PC-9 (cell line): ENCODE data around the gene PCED1B. TPM values are rescaled to one million over a fixed set of nuclear protein-coding genes. Genes with fewer than 3 reads are reported as not detected.

Source experiments
- BruUV-seq: library from RNA; stranded (reverse); fragments of 400-500 nt; replicated peaks from 2 replicates; lab custom pipeline; 2021; lab: Mats Ljungman, UMichigan
- CTCF ChIA-PET: fragments of 300-600 bp; sonication (Branson Sonifier 250); formaldehyde crosslinking; loops from one replicate; lab custom pipeline; 2022; ENCODE audit warnings: antibody characterized with exemption; lab: Charles Lee
- POLR2A ChIA-PET: fragments of 300-600 bp; sonication (Branson Sonifier 250); formaldehyde crosslinking; loops from one replicate; lab custom pipeline; 2022; ENCODE audit warnings: antibody characterized with exemption; ENCODE audit not compliant: unreplicated experiment; lab: Charles Lee
- DNase-seq, 2 experiments: peaks; one replicate each; pipeline versions ENCODE4 v3.0.0 to v3.0.0-alpha.2; 2015 to 2022; ENCODE audit warnings: mixed read lengths in 1 of 2
- H2AFZ ChIP-seq: fragments of 200-600 bp; sonication (generic); 2 replicates; pipeline ENCODE4 v1.8.1; 2017; ENCODE audit warnings: antibody characterized with exemption
- H3F3A ChIP-seq: fragments of 200-600 bp; sonication (generic); 2 replicates; pipeline ENCODE4 v1.8.1; 2017; ENCODE audit warnings: antibody characterized with exemption, mild to moderate bottlenecking, low read depth; ENCODE audit not compliant: insufficient read depth
- H3K27ac ChIP-seq: fragments of 200-600 bp; sonication (generic); 2 replicates; pipeline ENCODE4 v1.6.1; 2016; ENCODE audit warnings: mixed run types
- H3K27me3 ChIP-seq: fragments of 200-600 bp; sonication (generic); 2 replicates; pipeline ENCODE4 v1.6.1; 2016; ENCODE audit warnings: low read depth, mixed run types; ENCODE audit not compliant: insufficient read depth
- H3K36me3 ChIP-seq: fragments of 200-600 bp; sonication (generic); 2 replicates; pipeline ENCODE4 v1.6.1; 2016; ENCODE audit warnings: low read depth, mixed run types
- H3K4me1 ChIP-seq: fragments of 200-600 bp; sonication (generic); replicated peaks from 2 replicates; pipeline ENCODE4 v1.6.1; 2016; ENCODE audit warnings: mixed run types; ENCODE audit not compliant: insufficient read depth
- H3K4me2 ChIP-seq: fragments of 200-600 bp; sonication (generic); 2 replicates; pipeline ENCODE4 v1.6.1; 2017; ENCODE audit warnings: mixed run types
- H3K4me3 ChIP-seq: fragments of 200-600 bp; sonication (generic); 2 replicates; pipeline ENCODE4 v1.6.1; 2016; ENCODE audit warnings: mixed run types
- H3K79me2 ChIP-seq: fragments of 200-600 bp; sonication (generic); 2 replicates; pipeline ENCODE4 v1.6.1; 2017; ENCODE audit warnings: low read depth, mixed run types
- H3K9me2 ChIP-seq: fragments of 200-600 bp; sonication (generic); 2 replicates; pipeline ENCODE4 v1.8.1; 2017; ENCODE audit warnings: mild to moderate bottlenecking; ENCODE audit not compliant: insufficient read depth
- H3K9me3 ChIP-seq: fragments of 200-600 bp; sonication (generic); 2 replicates; pipeline ENCODE4 v1.8.1; 2016; ENCODE audit warnings: low read depth; ENCODE audit not compliant: insufficient read depth
- H4K20me1 ChIP-seq: fragments of 200-600 bp; sonication (generic); 2 replicates; pipeline ENCODE4 v1.8.1; 2017; ENCODE audit not compliant: insufficient read depth
- CTCF ChIP-seq: fragments of 200-600 bp; sonication (generic); conservative IDR thresholded peaks from 2 replicates; pipeline ENCODE4 v1.6.1; 2017; ENCODE audit warnings: mixed run types, antibody characterized with exemption, mild to moderate bottlenecking, moderate library complexity
- EZH2 ChIP-seq: fragments of 200-600 bp; sonication (generic); IDR thresholded peaks from 2 replicates; pipeline ENCODE4 v1.8.0; 2017; ENCODE audit warnings: antibody characterized with exemption, low read depth
- intact Hi-C: fragments of 100-400 bp; cut with micrococcal nuclease; formaldehyde crosslinking; loops from one replicate; pipeline ENCODE4 v1.10.0; 2022; ENCODE audit not compliant: unreplicated experiment
- total RNA-seq: library from RNA; stranded (reverse); gene quantifications from 2 replicates; pipeline ENCODE4 v1.2.3, GENCODE V29; 2021

PCED1B gene
- total RNA-seq, 1 experiment from 2014 or later: 11.2 TPM

- ChIA-PET CTCF (no interaction called here), POLR2A (no interaction called here)
- no TSS peak for BruUV-seq
- no peak overlapping the region for H3K4me2 ChIP-seq
- H3K4me3 ChIP-seq: no peak overlapping the region
- peaks cover 22% of the 10 kb centered on the region for H3K4me1 ChIP-seq
- no peaks in the 10 kb centered on the region for H3K27me3 ChIP-seq
- TF ChIP-seq CTCF: no peak
- TF ChIP-seq EZH2: no peak
- no peaks in the 10 kb centered on the region for H3K36me3 ChIP-seq
- intact Hi-C loops: no loop called here
- H4K20me1 ChIP-seq: no peaks in the 10 kb centered on the region
- H3K79me2 ChIP-seq: no peaks in the 10 kb centered on the region
- H3K9me3 ChIP-seq: no peaks in the 10 kb centered on the region; the same call in 1 of the 2 replicates
- no peak overlapping the region for H3K27ac ChIP-seq
- H2AFZ ChIP-seq: no peak overlapping the region
- H3F3A ChIP-seq: peaks cover 10% of the 10 kb centered on the region; the same call in 1 of the 2 replicates
- no peaks in the 10 kb centered on the region for H3K9me2 ChIP-seq
- no peak for DNase-seq
Observed at GRCh38 chr12:47205532-47206449, 126.4 kb downstream of the PCED1B start.

DNA sequence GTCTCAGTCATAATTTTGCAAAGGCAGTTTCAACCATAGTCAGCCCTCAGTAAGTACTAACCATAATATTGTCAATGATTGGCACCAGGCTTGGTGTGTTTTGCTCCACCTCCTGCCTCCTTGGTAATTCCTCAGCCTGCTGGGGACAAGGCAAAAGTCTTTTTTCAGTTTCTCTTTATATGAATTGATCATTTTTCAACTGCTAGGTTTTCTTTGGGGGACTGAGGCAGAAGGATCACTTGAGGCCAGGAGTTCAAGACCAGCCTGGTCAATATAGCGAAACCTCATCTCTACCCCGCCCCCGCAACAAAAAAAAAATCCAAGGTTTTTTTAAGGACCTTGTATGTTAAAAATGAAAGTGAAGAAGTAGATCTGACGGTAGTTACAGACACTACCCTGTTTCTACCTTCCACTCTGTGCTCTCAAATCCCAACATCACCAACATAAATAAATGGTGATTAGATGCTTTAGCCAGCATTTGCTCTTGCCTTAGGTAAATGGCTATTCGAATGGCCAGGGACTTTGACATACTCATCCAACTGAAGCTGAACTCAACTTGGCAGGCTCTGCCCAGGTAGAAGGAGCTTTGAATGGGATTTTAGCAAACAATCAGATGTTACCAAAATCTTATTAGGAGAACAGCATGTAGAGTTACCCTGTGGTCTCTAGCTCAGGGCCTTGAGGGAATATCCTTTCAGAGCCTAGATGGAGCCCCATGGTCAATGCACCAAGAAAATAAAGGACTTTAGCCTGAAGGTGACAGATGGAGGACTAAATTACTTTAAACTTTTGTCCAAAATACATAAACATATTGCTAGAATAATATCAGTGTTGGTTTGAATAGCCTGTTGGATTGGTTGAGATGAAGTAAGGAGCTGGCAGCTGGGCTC is 127.3 kb downstream of the PCED1B start:
- Histone ChIP-seq H3F3A (peaks cover 10% of the 10 kb centered on the region; the same call in 1 of the 2 replicates), H3K9me2 (no peaks in the 10 kb centered on the region), H2AFZ (no peak overlapping the region), H3K4me2 (peak overlapping the region; percentile 4), H3K9me3 (no peaks in the 10 kb centered on the region; the same call in 1 of the 2 replicates), H3K36me3 (no peaks in the 10 kb centered on the region), H3K27me3 (no peaks in the 10 kb centered on the region), H3K4me3 (no peak overlapping the region), H3K27ac (peak overlapping the region; percentile 50), H3K79me2 (no peaks in the 10 kb centered on the region), H3K4me1 (peaks cover 22% of the 10 kb centered on the region), H4K20me1 (no peaks in the 10 kb centered on the region)
- no peak for DNase-seq
- ChIA-PET POLR2A (interaction anchor here (0.6 kb wide), 1 partner anchor 548 kb away, joined by 4 read pairs; no protein-coding TSS in a partner anchor), CTCF (interaction anchor here (0.6 kb wide), 1 partner anchor 123 kb away, joined by 3 read pairs; no protein-coding TSS in a partner anchor)
- TF ChIP-seq EZH2 (no peak), CTCF (no peak)
- intact Hi-C loops: no loop called here
- no TSS peak for BruUV-seq

- H3K27ac ChIP-seq: peak overlapping the region; percentile 50
- CTCF ChIA-PET: interaction anchor here (0.6 kb wide), 1 partner anchor 124 kb away, joined by 3 read pairs; no protein-coding TSS in a partner anchor
- no peak overlapping the region for H3K4me3 ChIP-seq
- no peaks in the 10 kb centered on the region for H3K27me3 ChIP-seq
- no peaks in the 10 kb centered on the region for H3K79me2 ChIP-seq
- no TSS peak for BruUV-seq
- H2AFZ ChIP-seq: no peak overlapping the region
- peaks cover 26% of the 10 kb centered on the region for H3K4me1 ChIP-seq
- TF ChIP-seq CTCF: no peak
- no peak for TF ChIP-seq EZH2
- peaks cover 14% of the 10 kb centered on the region for H3F3A ChIP-seq
- POLR2A ChIA-PET: interaction anchor here (0.6 to 0.9 kb wide), 3 partner anchors 70 to 999 kb away, joined by 3 to 4 read pairs (median 4); no protein-coding TSS in a partner anchor
- H3K36me3 ChIP-seq: no peaks in the 10 kb centered on the region
- no peaks in the 10 kb centered on the region; the same call in 1 of the 2 replicates for H3K9me3 ChIP-seq
- intact Hi-C loops: no loop called here
- peak overlapping the region; percentile 4 for H3K4me2 ChIP-seq
- no peaks in the 10 kb centered on the region for H4K20me1 ChIP-seq
- DNase-seq: peak in 1 of 2 experiments; percentile 44
- no peaks in the 10 kb centered on the region for H3K9me2 ChIP-seq
Observed at GRCh38 chr12:47207340-47207717, 127.9 kb downstream of the PCED1B start.
